ENCODE data around the gene ARHGAP1.

- no peak for TF ChIP-seq EZH2 (IDR thresholded peaks at IDR 0.05; ENCODE audit: insufficient read depth, poor library complexity, severe bottlenecking)
- TF ChIP-seq EZH2phosphoT487 (IDR thresholded peaks at IDR 0.05; ENCODE audit: insufficient read depth, low read depth), result no peak
Observed at GRCh38 chr11:46724088-46724487, 23.7 kb upstream of the ARHGAP1 start.

Measured in GM23248 (cell line).